ENCODE measurements around the gene PPP3R1. TPM values are rescaled to one million over a fixed set of nuclear protein-coding genes. Genes with fewer than 3 reads are reported as not detected.
A peak's percentile ranks its signal among the peaks of the same experiment; 100 is the strongest.

The PPP3R1 gene
- total RNA-seq, 4 donors from 2014 or later = 23.8 to 31.6 (median 29.9) TPM

DNA sequence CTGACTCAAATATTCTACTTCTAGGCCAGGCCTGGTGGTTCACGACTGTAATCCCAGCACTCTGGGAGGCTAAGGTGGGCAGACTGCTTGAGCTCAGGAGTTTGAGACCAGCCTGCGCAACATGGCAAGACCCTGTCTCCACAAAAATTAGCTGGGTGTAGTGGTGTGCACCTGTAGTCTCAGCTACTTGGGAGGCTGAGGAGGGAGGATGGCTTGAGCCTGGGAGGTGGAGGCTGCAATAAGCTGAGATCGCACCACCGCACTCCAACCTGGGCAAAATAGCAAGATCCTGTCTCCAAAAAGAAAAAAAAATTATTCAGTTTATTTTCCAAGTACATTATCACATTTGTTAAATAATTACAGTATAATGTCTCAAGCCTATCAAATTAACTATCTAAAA, 7.3 kb downstream of the PPP3R1 start:
- TF ChIP-seq, protein P1, sequence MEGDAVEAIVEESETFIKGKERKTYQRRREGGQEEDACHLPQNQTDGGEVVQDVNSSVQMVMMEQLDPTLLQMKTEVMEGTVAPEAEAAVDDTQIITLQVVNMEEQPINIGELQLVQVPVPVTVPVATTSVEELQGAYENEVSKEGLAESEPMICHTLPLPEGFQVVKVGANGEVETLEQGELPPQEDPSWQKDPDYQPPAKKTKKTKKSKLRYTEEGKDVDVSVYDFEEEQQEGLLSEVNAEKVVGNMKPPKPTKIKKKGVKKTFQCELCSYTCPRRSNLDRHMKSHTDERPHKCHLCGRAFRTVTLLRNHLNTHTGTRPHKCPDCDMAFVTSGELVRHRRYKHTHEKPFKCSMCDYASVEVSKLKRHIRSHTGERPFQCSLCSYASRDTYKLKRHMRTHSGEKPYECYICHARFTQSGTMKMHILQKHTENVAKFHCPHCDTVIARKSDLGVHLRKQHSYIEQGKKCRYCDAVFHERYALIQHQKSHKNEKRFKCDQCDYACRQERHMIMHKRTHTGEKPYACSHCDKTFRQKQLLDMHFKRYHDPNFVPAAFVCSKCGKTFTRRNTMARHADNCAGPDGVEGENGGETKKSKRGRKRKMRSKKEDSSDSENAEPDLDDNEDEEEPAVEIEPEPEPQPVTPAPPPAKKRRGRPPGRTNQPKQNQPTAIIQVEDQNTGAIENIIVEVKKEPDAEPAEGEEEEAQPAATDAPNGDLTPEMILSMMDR (IDR thresholded peaks at IDR 0.05) = no peak
- TF ChIP-seq POLR2A (IDR thresholded peaks at IDR 0.05) (no peak), POLR2AphosphoS5 (IDR thresholded peaks at IDR 0.05) (no peak), EP300 (IDR thresholded peaks at IDR 0.05) (no peak)
- H3K27ac ChIP-seq = no peak overlapping the region
- no peaks in the 10 kb centered on the region for H3K36me3 ChIP-seq
- no peaks in the 10 kb centered on the region for H3K27me3 ChIP-seq
- H3K4me3 ChIP-seq = no peak overlapping the region
- ATAC-seq = no peak
- WGBS, 2 donors (ENCODE audit: low coverage in 1 of 2) = 95 to 100% methylated on average over 2 to 3 of the region's 4 CpGs
- no peaks in the 10 kb centered on the region for H3K9me3 ChIP-seq
- peaks cover 17 to 99% (median 27%) of the 10 kb centered on the region in 3 donors for H3K4me1 ChIP-seq

DNA sequence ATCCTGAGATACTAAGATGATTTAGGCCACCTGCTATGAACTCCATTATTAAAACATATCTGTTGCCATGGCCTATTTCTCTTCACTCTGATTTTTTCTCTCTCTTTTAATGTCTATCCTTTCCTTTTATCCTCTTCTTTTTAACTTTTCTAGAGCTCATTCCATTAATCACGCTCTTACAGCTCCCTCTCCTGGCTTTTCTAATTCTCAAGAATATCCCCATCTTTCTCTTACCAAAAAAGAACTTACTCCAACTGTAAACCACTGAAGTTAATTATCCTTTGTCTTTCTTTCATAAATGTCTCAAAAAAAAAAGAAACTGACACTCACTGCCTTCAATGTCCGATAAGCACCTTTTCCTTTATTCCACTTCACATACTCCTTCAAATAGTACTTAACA, 7.9 kb downstream of the PPP3R1 start:
- WGBS, 2 donors (ENCODE audit: low coverage in 1 of 2) = 37 to 38% methylated on average over 2 of the region's 2 CpGs
- TF ChIP-seq POLR2A (IDR thresholded peaks at IDR 0.05) (no peak), POLR2AphosphoS5 (IDR thresholded peaks at IDR 0.05) (no peak)
- TF ChIP-seq, protein P1 (IDR thresholded peaks at IDR 0.05) = peak in 1 of 4 experiments; percentile 41
- H3K4me3 ChIP-seq = no peak overlapping the region
- H3K27ac ChIP-seq = peak overlapping the region in 1 of 4 donors; percentile 11
- H3K27me3 ChIP-seq = no peaks in the 10 kb centered on the region
- peaks cover 22 to 99% (median 26%) of the 10 kb centered on the region in 3 donors for H3K4me1 ChIP-seq
- no peak for ATAC-seq
- no peaks in the 10 kb centered on the region for H3K36me3 ChIP-seq
- H3K9me3 ChIP-seq = no peaks in the 10 kb centered on the region

DNA sequence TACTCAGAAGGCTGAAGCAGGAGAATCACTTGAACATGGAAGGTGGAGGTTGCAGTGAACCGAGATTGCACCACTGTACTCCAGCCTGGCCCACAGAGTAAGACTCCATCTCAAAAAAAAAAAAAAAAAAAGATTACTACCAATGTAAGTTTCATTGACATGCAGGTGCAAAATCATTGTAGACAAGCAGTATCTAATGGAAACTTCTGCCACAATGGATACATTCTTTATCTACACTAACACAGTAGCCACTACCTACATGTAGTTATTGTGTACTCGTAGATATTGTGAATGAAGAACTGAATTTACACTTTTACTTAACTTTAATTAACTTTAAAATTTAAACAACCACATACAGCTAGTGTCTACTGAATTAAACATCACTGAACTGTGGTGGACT, 10.6 kb downstream of the PPP3R1 start:
- Histone ChIP-seq H3K36me3 (no peaks in the 10 kb centered on the region), H3K9me3 (no peaks in the 10 kb centered on the region), H3K4me3 (no peak overlapping the region), H3K27ac (no peak overlapping the region), H3K4me1 (peaks cover 24 to 99% (median 27%) of the 10 kb centered on the region in 3 donors), H3K27me3 (no peaks in the 10 kb centered on the region)
- TF ChIP-seq EP300 (IDR thresholded peaks at IDR 0.05) = no peak
- TF ChIP-seq, protein P1 (IDR thresholded peaks at IDR 0.05) = no peak
- no peak for TF ChIP-seq POLR2A (IDR thresholded peaks at IDR 0.05)
- TF ChIP-seq POLR2AphosphoS5 (IDR thresholded peaks at IDR 0.05) = no peak
- no peak for ATAC-seq
- WGBS, 2 donors (ENCODE audit: low coverage in 1 of 2) = 100% methylated on average over 2 of the region's 2 CpGs

DNA sequence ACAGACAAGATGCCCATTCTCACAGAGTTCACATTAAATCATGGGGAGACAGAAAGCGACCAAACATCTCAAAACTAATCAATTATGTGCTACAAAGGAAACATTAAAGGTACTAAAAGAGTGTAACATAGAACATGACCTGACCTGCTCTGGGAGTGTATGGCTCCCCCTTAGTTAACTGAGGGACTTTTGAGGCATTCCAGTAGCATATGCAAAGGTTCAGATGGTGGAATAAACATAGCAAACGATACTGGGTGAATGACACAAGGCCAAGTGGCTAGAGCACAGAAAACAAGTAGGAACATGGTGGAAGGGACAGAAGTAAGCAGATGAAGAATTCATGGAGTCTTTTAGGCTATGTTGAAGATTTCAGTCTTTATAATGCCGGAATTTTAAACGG, 11.9 kb downstream of the PPP3R1 start:
- Histone ChIP-seq H3K4me1 (peaks cover 27 to 99% (median 29%) of the 10 kb centered on the region in 3 donors), H3K27me3 (no peaks in the 10 kb centered on the region), H3K9me3 (no peaks in the 10 kb centered on the region), H3K36me3 (no peaks in the 10 kb centered on the region), H3K27ac (no peak overlapping the region), H3K4me3 (no peak overlapping the region)
- TF ChIP-seq EP300 (IDR thresholded peaks at IDR 0.05) (no peak), POLR2A (IDR thresholded peaks at IDR 0.05) (no peak), POLR2AphosphoS5 (IDR thresholded peaks at IDR 0.05) (no peak)
- TF ChIP-seq, protein P1 (IDR thresholded peaks at IDR 0.05) = no peak
- WGBS, 2 donors (ENCODE audit: low coverage in 1 of 2) = 69 to 77% methylated on average over 4 of the region's 4 CpGs
- ATAC-seq = no peak

DNA sequence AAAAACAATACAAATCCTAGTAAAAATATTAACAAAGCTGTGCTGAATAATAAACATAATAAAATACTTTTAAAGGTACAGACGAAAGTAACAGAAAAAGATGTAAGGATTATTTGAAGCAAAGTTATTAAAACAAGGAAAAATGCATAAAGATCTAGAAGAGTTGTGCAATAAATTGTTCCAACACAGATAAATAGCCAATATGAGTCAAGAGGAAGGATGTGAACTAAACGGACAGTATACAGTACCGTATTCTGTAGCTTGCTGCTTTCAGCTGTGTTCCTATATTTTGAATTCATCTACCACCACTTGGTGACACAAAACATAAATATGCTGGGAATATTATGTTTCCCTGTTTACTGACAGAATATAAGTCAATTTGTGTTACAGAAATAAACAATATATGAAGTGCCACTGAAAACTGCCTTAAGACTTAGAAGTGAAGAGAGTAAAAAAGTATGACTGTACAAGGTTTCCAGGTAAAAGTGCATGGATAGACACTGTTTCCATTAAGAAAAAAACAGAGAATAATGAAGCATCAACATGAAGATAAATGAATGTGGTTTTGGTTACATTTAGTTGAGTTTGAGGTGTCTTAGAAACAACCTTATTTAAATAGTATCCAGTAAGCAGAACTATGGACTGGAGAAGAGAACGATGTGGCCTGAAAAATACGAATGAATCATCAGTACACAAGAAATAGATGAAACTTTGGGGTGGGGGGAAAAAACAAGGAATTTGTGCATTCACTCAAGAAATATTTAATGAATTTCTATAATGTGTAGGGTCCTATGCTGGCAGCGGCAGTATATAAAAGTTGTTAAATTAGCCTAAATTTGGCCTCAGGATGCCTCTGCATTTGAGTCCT, 13.1 kb downstream of the PPP3R1 start:
- H3K4me1 ChIP-seq = peaks cover 27 to 91% (median 29%) of the 10 kb centered on the region in 3 donors
- no peak overlapping the region for H3K4me3 ChIP-seq
- 53 to 57% methylated on average over 6 of the region's 6 CpGs for WGBS, 2 donors (ENCODE audit: low coverage in 1 of 2)
- no peaks in the 10 kb centered on the region for H3K27me3 ChIP-seq
- peak overlapping the region in 2 of 4 donors; percentile 16 to 52 for H3K27ac ChIP-seq
- TF ChIP-seq POLR2AphosphoS5 (IDR thresholded peaks at IDR 0.05) (no peak), POLR2A (IDR thresholded peaks at IDR 0.05) (no peak), EP300 (IDR thresholded peaks at IDR 0.05) (no peak)
- TF ChIP-seq, protein P1 (IDR thresholded peaks at IDR 0.05) = no peak
- no peak for ATAC-seq
- H3K36me3 ChIP-seq = no peaks in the 10 kb centered on the region
- H3K9me3 ChIP-seq = no peaks in the 10 kb centered on the region
